Neural crest cell (in vitro differentiated cells): ENCODE data around the gene CERS6. TPM values are rescaled to one million over a fixed set of nuclear protein-coding genes. Genes with fewer than 3 reads are reported as not detected.
A peak's percentile ranks its signal among the peaks of the same experiment; 100 is the strongest.

Source experiments
- DNase-seq: peaks from one replicate; pipeline ENCODE4 v3.0.0; 2021; ENCODE audit warnings: low read depth, mixed read lengths, low spot score
- H3K27ac Mint-ChIP-seq: one replicate; pipeline ENCODE4 v1.8.0; 2021; ENCODE audit warnings: mild to moderate bottlenecking, mixed read lengths; ENCODE audit not compliant: unreplicated experiment
- H3K27me3 Mint-ChIP-seq: 2 replicates; pipeline ENCODE4 v1.8.0; 2021; ENCODE audit warnings: low read depth, mild to moderate bottlenecking, mixed read lengths
- H3K36me3 Mint-ChIP-seq: 2 replicates; pipeline ENCODE4 v1.8.0; 2021; ENCODE audit warnings: low read depth, mild to moderate bottlenecking, mixed read lengths
- H3K4me1 Mint-ChIP-seq: 2 replicates; pipeline ENCODE4 v1.8.0; 2021; ENCODE audit warnings: mixed read lengths
- H3K4me3 Mint-ChIP-seq: one replicate; pipeline ENCODE4 v1.8.0; 2021; ENCODE audit warnings: mild to moderate bottlenecking, mixed read lengths
- H3K9me3 Mint-ChIP-seq: 2 replicates; pipeline ENCODE4 v1.8.0; 2021; ENCODE audit warnings: mixed read lengths
- CTCF ChIP-seq: fragments of 200-600 bp; sonication (generic); conservative IDR thresholded peaks from 2 replicates; pipeline ENCODE4 v1.5.0; 2021; ENCODE audit warnings: antibody characterized with exemption, mild to moderate bottlenecking
- total RNA-seq: library from RNA; stranded (reverse); gene quantifications from 2 replicates; pipeline ENCODE4 v1.2.1, GENCODE V29; 2021

Gene CERS6
- total RNA-seq, 1 donor from 2014 or later, result 27.4 TPM

GRCh38 chr2:168773719-168774521 lies 317.8 kb downstream of the CERS6 start:
- peaks cover 31% of the 10 kb centered on the region for H3K36me3 Mint-ChIP-seq
- no peak overlapping the region for H3K4me3 Mint-ChIP-seq
- H3K27me3 Mint-ChIP-seq, result no peaks in the 10 kb centered on the region
- H3K4me1 Mint-ChIP-seq, result no peaks in the 10 kb centered on the region
- H3K9me3 Mint-ChIP-seq, result peaks cover 12% of the 10 kb centered on the region
- peak; percentile 14 for DNase-seq
- no peak overlapping the region for H3K27ac Mint-ChIP-seq
- TF ChIP-seq CTCF, result peak; percentile 64

DNA sequence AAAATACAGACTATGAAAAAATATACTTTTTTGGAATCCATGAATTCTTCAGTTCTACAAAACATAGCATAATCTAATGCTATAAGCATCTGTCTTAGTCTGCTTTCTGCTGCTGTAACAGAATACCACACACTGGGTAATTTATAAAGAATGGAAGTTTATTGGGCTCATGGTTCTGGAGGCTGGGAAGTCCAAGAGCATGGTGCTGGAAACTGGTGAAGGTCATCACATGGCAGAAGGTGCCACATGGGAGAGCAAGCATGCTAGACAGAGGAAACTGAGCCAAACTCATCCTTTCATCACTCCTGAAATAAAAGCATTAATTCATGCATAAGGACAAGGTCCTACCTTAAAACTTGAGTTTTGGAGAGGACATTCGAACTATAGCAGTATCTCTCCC lies 319.8 kb downstream of the CERS6 start:
- peaks cover 6% of the 10 kb centered on the region for H3K4me1 Mint-ChIP-seq
- H3K4me3 Mint-ChIP-seq, result no peak overlapping the region
- TF ChIP-seq CTCF, result no peak

DNA sequence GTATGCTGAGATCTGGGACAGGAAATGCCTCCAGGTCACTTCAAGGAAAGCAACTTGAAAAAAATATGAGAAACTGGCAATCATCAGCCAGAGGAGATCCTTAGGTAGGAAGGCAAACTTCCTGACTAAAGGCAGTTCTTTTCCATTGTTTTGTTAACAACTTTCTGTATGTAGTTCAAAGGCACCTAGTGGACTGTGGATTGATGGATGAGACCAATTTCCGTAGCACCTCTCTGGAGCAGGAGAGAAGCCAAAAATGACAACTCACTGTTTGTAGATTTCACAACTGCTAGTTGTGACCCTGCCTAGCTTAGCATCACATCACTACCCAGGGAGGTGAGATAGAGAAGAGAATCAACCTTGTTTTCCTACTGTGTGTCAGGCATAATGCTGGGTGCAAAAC lies 324.6 kb downstream of the CERS6 start:
- Mint-ChIP-seq H3K36me3 (peaks cover 13% of the 10 kb centered on the region), H3K4me3 (no peak overlapping the region), H3K4me1 (peaks cover 14% of the 10 kb centered on the region), H3K27ac (no peak overlapping the region), H3K27me3 (no peaks in the 10 kb centered on the region), H3K9me3 (peaks cover 12% of the 10 kb centered on the region)
- no peak for TF ChIP-seq CTCF
- DNase-seq, result no peak

More for the DNA sequence above, 319.8 kb downstream of the CERS6 start:
- H3K9me3 Mint-ChIP-seq, result peaks cover 12% of the 10 kb centered on the region
- DNase-seq, result no peak
- H3K27me3 Mint-ChIP-seq, result no peaks in the 10 kb centered on the region
- H3K27ac Mint-ChIP-seq, result no peak overlapping the region
- peaks cover 19% of the 10 kb centered on the region for H3K36me3 Mint-ChIP-seq

GRCh38 chr2:168781191-168781817 lies 325.2 kb downstream of the CERS6 start:
- H3K4me3 Mint-ChIP-seq, result no peak overlapping the region
- H3K36me3 Mint-ChIP-seq, result peaks cover 9% of the 10 kb centered on the region
- peak overlapping the region; percentile 9 for H3K27ac Mint-ChIP-seq
- no peak for DNase-seq
- H3K27me3 Mint-ChIP-seq, result no peaks in the 10 kb centered on the region
- TF ChIP-seq CTCF, result no peak
- H3K9me3 Mint-ChIP-seq, result peaks cover 9% of the 10 kb centered on the region
- H3K4me1 Mint-ChIP-seq, result peaks cover 14% of the 10 kb centered on the region

- H3K9me3 Mint-ChIP-seq, result peaks cover 9% of the 10 kb centered on the region
- H3K27me3 Mint-ChIP-seq, result no peaks in the 10 kb centered on the region
- H3K4me3 Mint-ChIP-seq, result no peak overlapping the region
- peaks cover 14% of the 10 kb centered on the region for H3K4me1 Mint-ChIP-seq
- peaks cover 8% of the 10 kb centered on the region for H3K36me3 Mint-ChIP-seq
- H3K27ac Mint-ChIP-seq, result no peak overlapping the region
- no peak for DNase-seq
- TF ChIP-seq CTCF, result no peak
Measured at GRCh38 chr2:168782271-168782670, 326.2 kb downstream of the CERS6 start.
